Measurements from ENCODE around the gene SEC14L3.

The SEC14L3 gene

GRCh38 chr22:30471616-30472318 lies at the start of gene SEC14L3:
Gene SEC14L3, minus strand, starts transcription at chr22:30472017. Its CDS starts 59 bp downstream, at chr22:30471958.
- no peak for DNase-seq

DNA sequence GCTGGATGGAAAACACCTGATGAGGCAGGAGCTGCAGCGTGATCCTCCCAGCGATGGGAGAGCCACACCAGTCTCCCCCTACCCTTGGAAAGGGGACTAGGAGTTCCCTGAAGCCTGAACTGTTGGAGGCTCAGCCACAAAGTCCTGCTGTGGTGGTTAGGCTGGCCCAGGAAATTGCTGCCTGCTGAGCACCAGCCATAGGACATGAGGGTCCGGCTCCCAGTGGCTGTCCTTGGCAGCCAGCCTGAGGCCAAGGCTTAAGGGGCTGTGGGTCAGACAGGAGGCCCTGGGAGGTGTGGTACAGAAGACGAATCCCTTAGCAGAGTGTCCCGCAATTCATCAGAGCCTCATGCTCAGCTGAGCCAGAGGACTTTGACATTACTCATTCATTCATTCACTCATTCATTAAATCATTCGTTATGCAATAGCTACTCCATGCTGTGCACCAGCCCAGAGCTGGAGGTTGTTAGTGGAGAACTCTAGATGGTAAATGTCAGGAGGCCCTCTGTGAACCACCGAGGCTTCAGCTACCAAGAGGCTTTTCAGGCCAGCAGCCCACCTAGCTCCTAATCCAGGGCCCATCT lies 48.1 kb upstream of the SEC14L3 start:
- DNase-seq = no peak

DNA sequence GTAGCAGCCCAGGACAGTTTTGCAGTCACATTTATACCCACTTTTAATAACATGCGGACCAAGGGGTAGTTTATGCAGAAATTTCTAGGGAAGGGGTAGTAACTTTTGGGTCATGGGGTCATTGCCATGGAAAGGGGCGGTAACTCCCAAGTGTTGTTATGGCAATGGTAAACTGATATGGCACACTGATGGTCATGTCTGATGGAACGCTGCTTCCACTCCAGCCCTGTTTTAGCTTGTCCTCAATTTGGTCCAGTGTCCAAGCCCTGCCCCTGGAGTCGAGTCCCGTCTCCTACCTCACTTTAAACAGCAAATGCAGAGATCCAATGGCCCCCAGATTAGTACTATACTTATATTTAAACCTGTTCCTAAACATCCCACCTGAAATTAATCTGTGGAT lies 44.9 kb upstream of the SEC14L3 start:
- no peak for DNase-seq

GRCh38 chr22:30516273-30516672 lies 44.5 kb upstream of the SEC14L3 start:
- DNase-seq = no peak

DNA sequence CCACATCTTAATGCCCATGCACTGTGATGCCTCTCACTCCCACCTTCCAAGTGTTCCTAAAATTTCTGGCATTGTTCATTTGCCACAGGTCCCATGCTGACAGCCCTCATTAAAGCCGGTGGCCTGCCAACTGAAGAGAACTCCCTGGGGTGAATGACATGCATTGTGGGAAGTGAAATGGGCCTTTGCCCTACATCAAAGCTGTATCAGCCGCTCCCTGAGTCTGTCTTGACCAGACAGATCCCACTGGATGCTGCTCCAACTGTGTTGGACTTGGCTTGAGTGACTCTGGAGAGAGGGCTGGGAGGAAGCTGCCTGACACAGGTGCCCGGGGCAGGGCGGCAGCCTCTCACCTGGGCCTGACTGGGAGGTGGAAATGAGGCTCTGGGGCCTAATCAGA lies 42.4 kb upstream of the SEC14L3 start:
- DNase-seq = no peak

DNA sequence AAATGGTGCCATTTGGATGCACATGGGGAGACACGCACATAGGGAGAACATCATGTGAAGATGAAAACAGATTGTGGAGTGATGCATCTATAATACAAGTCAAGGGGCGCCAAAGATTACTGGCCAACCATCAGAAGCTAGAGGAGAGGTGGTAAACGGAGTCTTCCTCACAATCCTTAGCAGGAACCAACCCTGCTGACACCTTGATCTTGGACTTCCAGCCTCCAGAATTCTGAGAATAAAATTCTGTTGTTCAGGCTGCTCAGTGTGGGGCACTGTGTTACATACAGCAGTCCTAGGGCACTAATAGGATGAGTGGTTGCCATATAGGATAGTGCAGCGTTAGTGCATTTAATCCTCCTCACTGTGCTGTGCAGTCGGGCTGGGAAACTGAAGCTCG lies 41.6 kb upstream of the SEC14L3 start:
- DNase-seq = no peak

DNA sequence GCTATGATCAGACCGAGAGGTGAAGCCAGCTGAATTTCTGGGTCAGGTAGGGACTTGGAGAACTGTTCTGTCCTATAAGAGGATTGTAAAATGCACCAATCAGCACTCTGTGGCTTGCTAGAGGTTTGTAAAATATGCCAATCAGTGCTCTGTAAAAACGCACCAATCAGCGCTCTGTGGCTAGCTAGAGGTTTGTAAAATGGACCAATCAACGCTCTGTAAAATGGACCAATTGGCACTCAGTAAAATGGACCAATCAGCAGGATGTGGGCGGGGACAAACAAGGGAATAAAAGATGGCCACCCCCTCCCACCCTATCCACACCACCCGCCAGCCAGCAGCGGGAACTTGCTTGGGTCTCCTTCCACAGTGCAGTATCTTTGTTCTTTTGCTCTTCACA lies 40.1 kb upstream of the SEC14L3 start:
- no peak for DNase-seq

- no peak for DNase-seq
Observed at GRCh38 chr22:30511109-30511508, 39.3 kb upstream of the SEC14L3 start.

- DNase-seq = no peak
Observed at GRCh38 chr22:30508216-30508615, 36.4 kb upstream of the SEC14L3 start.

DNA sequence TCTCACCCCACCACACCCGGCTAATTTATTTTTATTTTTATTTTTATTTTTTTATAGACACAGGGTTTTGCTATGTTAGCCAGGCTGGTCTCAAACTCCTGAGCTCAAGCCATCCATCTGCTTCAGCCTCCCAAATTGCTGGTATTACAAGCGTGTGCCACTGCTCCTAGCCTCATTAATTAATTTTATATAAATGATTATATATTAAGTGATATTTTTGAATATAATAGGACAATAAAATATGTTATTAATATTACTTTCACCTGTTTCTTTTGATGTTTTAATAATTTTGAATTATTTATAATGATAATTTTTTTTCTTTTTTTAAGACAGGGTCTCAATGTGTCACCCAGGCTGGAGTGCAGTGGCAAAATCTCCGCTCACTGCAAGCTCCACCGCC lies 35.9 kb upstream of the SEC14L3 start:
- no peak for DNase-seq

- DNase-seq = no peak
Observed at GRCh38 chr22:30506507-30506968, 34.7 kb upstream of the SEC14L3 start.

DNA sequence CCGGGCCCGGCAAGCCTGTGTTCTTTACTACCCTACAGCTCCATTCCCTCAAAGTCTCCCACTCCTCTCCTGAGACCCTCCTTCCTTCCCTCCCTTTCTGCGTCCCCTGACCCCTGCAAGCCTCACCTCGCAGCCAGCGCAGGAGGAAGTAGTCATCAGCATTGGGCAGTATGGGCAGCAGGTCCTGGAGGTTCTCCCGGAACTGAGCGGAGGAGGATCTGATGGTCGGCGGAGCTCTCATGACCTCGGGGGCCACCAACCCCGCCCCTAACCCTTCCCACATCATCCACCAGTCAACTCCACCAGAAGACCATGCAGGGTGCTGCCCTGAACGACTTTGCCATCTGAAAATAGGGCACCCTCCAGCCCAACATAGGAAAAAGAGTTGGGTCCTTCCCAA lies 31.7 kb upstream of the SEC14L3 start:
- DNase-seq = no peak

GRCh38 chr22:30502911-30503310 lies 31.1 kb upstream of the SEC14L3 start:
- no peak for DNase-seq

DNA sequence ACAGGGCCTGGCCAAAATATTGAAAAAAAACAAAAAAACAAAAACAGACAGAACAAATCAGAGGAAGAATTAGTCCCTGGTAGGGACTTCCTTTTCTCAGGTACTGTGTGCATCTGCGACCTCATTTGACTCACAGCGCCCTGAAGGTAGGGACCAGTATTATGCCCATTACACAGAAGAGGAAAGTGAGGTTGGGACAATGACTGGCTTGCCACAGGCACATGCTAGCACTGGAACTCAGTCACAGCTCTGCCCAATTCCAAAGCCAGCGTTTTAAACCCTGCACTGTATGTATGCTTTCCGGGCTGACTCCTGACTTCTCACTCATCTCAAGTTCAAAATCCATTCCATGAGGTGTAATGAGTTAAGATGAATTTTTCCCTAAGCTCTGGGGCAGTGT lies 30.3 kb upstream of the SEC14L3 start:
- no peak for DNase-seq

DNA sequence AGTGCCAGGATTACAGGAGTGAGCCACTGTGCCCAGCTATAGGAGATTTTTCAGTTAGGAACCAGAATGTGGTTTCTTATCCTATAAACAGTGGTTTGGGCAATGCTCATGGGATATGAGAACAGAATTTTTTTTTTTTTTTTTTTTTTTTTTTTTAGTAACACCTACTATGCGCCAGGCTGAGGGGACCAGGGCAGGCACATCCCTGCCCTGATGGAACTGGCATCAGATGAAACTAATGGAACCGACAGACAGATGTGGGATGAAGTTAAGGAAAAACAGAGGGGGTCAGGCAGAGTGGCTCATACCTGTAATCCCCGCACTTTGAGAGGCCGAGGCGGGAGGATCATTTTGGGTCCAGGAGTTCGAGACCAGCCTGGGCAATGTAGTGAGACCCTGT lies 28.8 kb upstream of the SEC14L3 start:
- DNase-seq = no peak

DNA sequence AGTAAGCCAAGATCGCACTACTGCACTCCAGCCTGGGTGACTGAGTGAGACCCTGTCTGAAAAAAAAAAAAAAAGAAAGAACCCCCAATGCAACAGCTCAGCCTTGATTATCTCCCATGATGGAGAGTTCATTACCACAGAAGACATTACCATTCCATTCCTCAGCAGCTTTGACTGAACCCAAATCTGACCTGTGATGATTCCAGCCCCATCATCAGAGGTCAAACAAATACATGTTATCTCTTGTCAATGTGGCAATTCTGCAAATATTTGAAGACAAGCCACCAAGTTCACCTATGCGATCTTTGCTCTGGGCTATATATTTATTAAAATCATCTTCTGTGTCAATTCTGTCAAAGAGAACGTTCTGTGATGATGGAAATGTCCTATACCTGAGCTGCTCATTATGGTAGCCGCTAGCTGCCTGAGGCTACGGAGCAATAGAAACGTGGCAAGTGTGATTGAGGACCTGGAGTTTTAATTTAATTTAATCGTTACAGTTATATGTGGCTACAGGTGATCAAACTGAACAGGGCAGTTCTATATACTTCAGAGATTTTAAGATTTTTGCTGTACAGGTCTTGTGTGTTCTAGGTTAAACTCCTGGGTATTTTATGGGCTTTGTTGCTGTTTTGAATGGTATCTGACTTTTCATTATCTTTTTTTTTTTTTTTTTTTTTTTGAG lies 25.8 kb upstream of the SEC14L3 start:
- DNase-seq = no peak

DNA sequence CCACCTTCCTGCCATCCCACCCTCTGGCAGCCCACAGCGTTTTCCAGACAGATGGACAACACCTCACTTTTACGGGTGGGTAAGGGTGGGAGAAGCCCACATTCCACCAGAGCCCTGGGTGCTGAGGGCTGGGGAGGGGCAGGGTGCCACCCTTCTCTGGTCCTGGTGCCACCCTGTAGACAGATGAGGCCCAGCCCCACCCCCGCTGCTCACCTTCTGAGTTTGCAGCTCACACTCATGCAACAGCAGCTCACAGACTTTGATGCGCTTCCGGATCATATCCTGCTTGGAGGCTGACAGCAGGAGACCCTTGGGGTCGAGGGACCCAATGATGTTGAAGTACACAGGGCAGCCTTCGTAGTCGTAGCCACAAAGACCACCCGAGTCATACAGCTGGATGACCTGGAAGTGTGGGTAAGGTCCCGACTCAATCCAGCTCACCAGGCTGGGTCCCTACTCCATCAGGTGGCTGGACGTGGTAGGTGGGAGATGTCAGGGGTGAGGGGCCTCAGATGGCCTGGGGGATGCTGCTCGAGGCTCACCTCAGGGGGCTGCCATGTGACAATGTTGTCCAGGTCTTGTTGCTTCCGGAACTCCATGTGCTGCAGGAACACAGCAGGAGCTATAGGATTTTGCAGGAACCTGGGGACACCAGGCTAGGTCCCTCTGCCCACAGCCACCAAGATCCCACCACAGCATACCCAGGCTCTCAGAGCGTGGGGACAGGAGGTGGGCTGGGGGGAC lies 23.4 kb upstream of the SEC14L3 start:
- DNase-seq = no peak

DNA sequence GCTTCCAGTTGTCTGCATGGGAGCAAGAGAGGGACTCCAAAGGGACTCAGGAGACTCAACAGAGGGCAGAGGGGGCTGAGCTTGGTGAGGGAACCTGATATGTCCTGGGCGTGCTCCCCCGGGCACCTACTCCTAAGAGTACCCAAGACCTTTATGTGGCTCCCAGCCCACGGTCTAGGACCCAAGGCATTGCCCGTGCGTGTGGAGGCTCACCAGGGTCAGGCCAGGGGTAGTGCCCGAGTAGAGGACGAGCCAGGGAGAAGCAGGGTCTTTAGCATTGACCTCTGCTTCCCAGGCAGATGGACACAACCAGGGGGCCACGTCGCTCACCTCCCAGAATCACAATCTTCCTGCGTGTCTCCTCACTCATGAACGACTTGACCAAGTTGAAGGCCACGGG lies 20.3 kb upstream of the SEC14L3 start:
- DNase-seq = no peak

GRCh38 chr22:30491381-30491780 lies 19.6 kb upstream of the SEC14L3 start:
- no peak for DNase-seq

DNA sequence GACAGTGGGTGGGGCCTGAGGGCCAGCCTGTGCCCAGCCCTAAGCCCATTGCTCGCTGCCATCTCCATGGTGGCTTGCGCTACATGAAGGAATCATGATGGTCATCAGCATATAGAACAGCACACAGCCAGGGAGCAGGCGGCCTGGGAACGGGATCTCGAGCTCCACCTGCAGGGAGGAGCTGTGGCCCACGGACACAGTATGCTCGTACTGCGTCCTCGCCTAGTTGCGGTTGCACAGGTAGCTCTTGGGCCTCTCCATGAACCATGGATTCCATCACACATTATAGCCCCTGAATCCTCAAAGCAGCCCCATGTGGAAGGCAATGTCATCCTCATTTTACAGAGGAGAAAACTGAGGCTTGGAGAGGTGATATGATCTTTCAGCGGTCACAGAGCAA lies 18.6 kb upstream of the SEC14L3 start:
- DNase-seq = no peak

- DNase-seq = no peak
Observed at GRCh38 chr22:30488121-30488520, 16.3 kb upstream of the SEC14L3 start.

GRCh38 chr22:30486661-30487115 lies 14.9 kb upstream of the SEC14L3 start:
- no peak for DNase-seq

- DNase-seq = no peak
Observed at GRCh38 chr22:30486118-30486517, 14.3 kb upstream of the SEC14L3 start.

Measured in stimulated activated naive CD4-positive, alpha-beta T cell treated with Interleukin-2 at 50 U/mL for 16 hours (primary cell).